H1 (cell line): ENCODE data around the gene GSTCD. TPM values are rescaled to one million over a fixed set of nuclear protein-coding genes. Genes with fewer than 3 reads are reported as not detected.

Source experiments
- CTCF ChIA-PET: fragments of 300-600 bp; sonication (Branson Sonifier 250); formaldehyde crosslinking; loops from one replicate; lab custom pipeline; 2021; ENCODE audit not compliant: partially characterized antibody; lab: Charles Lee
- POLR2A ChIA-PET: fragments of 300-600 bp; sonication (Branson Sonifier 250); formaldehyde crosslinking; loops from one replicate; lab custom pipeline; 2021; ENCODE audit warnings: inconsistent platforms; ENCODE audit not compliant: partially characterized antibody; lab: Charles Lee
- DNase-seq, 2 experiments: peaks; one replicate each; pipeline versions ENCODE4 v3.0.0 to v3.0.0-alpha.2; 2010 to 2022; ENCODE audit warnings: low spot score in 2 of 2, low read depth in 1 of 2, mixed read lengths in 1 of 2
- FAIRE-seq: peaks from 2 replicates; lab custom pipeline; 2011; peaks lifted over from hg19 to GRCh38; lab: Jason Lieb, UNC
- H2AFZ ChIP-seq: 2 replicates; pipeline ENCODE4 v1.8.1; 2012; ENCODE audit warnings: low read length, inconsistent platforms
- H2AK5ac ChIP-seq: 2 replicates; pipeline ENCODE4 v1.6.1; 2013; ENCODE audit warnings: low read depth, low read length
- H2BK120ac ChIP-seq: replicated peaks from 2 replicates; pipeline ENCODE3; 2013; ENCODE audit warnings: low read depth, low read length, inconsistent platforms
- H2BK12ac ChIP-seq: 2 replicates; pipeline ENCODE4 v1.6.1; 2013; ENCODE audit warnings: low read depth, low read length
- H2BK15ac ChIP-seq: 2 replicates; pipeline ENCODE4 v1.6.1; 2013; ENCODE audit warnings: low read length
- H2BK20ac ChIP-seq: 2 replicates; pipeline ENCODE4 v1.6.1; 2013; ENCODE audit warnings: low read length
- H2BK5ac ChIP-seq: 2 replicates; pipeline ENCODE4 v1.6.1; 2013; ENCODE audit warnings: low read depth, low read length
- H3K14ac ChIP-seq: 2 replicates; pipeline ENCODE4 v1.6.1; 2013; ENCODE audit warnings: inconsistent platforms; ENCODE audit not compliant: insufficient read length
- H3K18ac ChIP-seq: 2 replicates; pipeline ENCODE4 v1.6.1; 2013; ENCODE audit warnings: low read length; ENCODE audit errors: extremely low read depth
- H3K23ac ChIP-seq: 2 replicates; pipeline ENCODE4 v1.6.1; 2013; ENCODE audit warnings: inconsistent platforms; ENCODE audit not compliant: insufficient read length
- H3K23me2 ChIP-seq: 2 replicates; pipeline ENCODE4 v1.6.1; 2013; ENCODE audit warnings: low read depth, low read length
- H3K27ac ChIP-seq: 2 replicates; pipeline ENCODE4 v1.6.1; 2011; ENCODE audit warnings: low read depth, low read length, inconsistent platforms
- H3K27me3 ChIP-seq, 4 experiments: replicated peaks in 1 of 4; 1 replicate in 1 of 4; 2 replicates in 3 of 4; pipeline versions ENCODE4 v1.6.1 to v1.8.1; 2011 to 2013; ENCODE audit warnings: low read length in 3 of 4, mild to moderate bottlenecking in 3 of 4, inconsistent platforms in 2 of 4, mixed read lengths in 2 of 4, moderate library complexity in 1 of 4; ENCODE audit not compliant: control insufficient read depth in 3 of 4, insufficient read depth in 3 of 4; ENCODE audit errors: extremely low read depth in 1 of 4
- H3K36me3 ChIP-seq, 4 experiments: 2 replicates each; pipeline versions ENCODE4 v1.6.1 to v1.8.1; 2011 to 2013; ENCODE audit warnings: mild to moderate bottlenecking in 4 of 4, low read length in 3 of 4, moderate library complexity in 2 of 4, control low read depth in 1 of 4, inconsistent platforms in 1 of 4; ENCODE audit not compliant: insufficient read depth in 4 of 4, control insufficient read depth in 2 of 4
- H3K4ac ChIP-seq: replicated peaks from 2 replicates; pipeline ENCODE3; 2013; ENCODE audit warnings: low read length, low read depth, mixed read lengths, inconsistent platforms; ENCODE audit not compliant: insufficient read length
- H3K4me1 ChIP-seq, 4 experiments: replicated peaks in 1 of 4; 1 replicate in 1 of 4; 2 replicates in 3 of 4; pipeline versions ENCODE4 v1.6.1 to v1.8.1; 2011 to 2013; ENCODE audit warnings: low read length in 3 of 4, inconsistent platforms in 2 of 4, mixed read lengths in 1 of 4; ENCODE audit not compliant: insufficient read depth in 4 of 4, control insufficient read depth in 3 of 4
- H3K4me2 ChIP-seq, 2 experiments: 2 replicates each; pipeline versions ENCODE4 v1.6.1 to v1.8.1; 2011 to 2013; ENCODE audit warnings: low read depth in 2 of 2, low read length in 2 of 2, control low read depth in 1 of 2, inconsistent platforms in 1 of 2, mild to moderate bottlenecking in 1 of 2; ENCODE audit not compliant: insufficient read depth in 1 of 2
- H3K4me3 ChIP-seq, 4 experiments: fragments of 200-600, 300-600 bp in 1 of 4; sonication (generic), shearing (Covaris generic), sonication (Bioruptor Twin) in 1 of 4; 2 replicates each; pipeline versions ENCODE4 v1.5.1 to v1.8.1; 2011 to 2016; ENCODE audit warnings: low read length in 4 of 4, low read depth in 3 of 4, control low read depth in 2 of 4, inconsistent platforms in 2 of 4, mild to moderate bottlenecking in 2 of 4, mixed read lengths in 1 of 4, moderate library complexity in 1 of 4; ENCODE audit not compliant: insufficient read depth in 2 of 4; ENCODE audit errors: extremely low read depth in 1 of 4
- H3K56ac ChIP-seq: replicated peaks from 2 replicates; pipeline ENCODE3; 2013; ENCODE audit warnings: low read depth, mild to moderate bottlenecking, mixed read lengths, low read length, inconsistent platforms; ENCODE audit not compliant: insufficient read length
- H3K79me1 ChIP-seq: 2 replicates; pipeline ENCODE4 v1.6.1; 2013; ENCODE audit warnings: low read depth, low read length, control low read depth
- H3K79me2 ChIP-seq, 2 experiments: 2 replicates each; pipeline versions ENCODE4 v1.6.1 to v1.8.1; 2012 to 2013; ENCODE audit warnings: low read length in 2 of 2, mild to moderate bottlenecking in 2 of 2, inconsistent platforms in 1 of 2; ENCODE audit not compliant: insufficient read depth in 2 of 2, control insufficient read depth in 1 of 2
- H3K9ac ChIP-seq, 4 experiments: replicated peaks in 1 of 4; 1 replicate in 1 of 4; 2 replicates in 3 of 4; pipeline versions ENCODE4 v1.6.1 to v1.8.1; 2011 to 2013; ENCODE audit warnings: low read depth in 3 of 4, low read length in 3 of 4, control low read depth in 2 of 4, mild to moderate bottlenecking in 2 of 4, moderate library complexity in 2 of 4, inconsistent platforms in 1 of 4; ENCODE audit errors: extremely low read depth in 1 of 4
- H3K9me3 ChIP-seq, 2 experiments: 2 replicates each; pipeline versions ENCODE4 v1.6.1 to v1.8.1; 2012 to 2013; ENCODE audit warnings: mild to moderate bottlenecking in 2 of 2, moderate library complexity in 2 of 2, control low read depth in 1 of 2, inconsistent platforms in 1 of 2, low read depth in 1 of 2, low read length in 1 of 2, mixed read lengths in 1 of 2; ENCODE audit not compliant: insufficient read depth in 2 of 2
- H4K20me1 ChIP-seq, 2 experiments: replicated peaks in 1 of 2; 2 replicates each; pipeline versions ENCODE3 to v1.8.1; 2011 to 2013; ENCODE audit warnings: inconsistent platforms in 2 of 2, low read length in 2 of 2, mild to moderate bottlenecking in 1 of 2; ENCODE audit not compliant: insufficient read depth in 2 of 2, control insufficient read depth in 1 of 2
- H4K5ac ChIP-seq: 2 replicates; pipeline ENCODE4 v1.6.1; 2013; ENCODE audit warnings: low read length, low read depth, mixed read lengths, inconsistent platforms; ENCODE audit not compliant: insufficient read length
- H4K8ac ChIP-seq: 2 replicates; pipeline ENCODE4 v1.8.0; 2013; ENCODE audit warnings: mild to moderate bottlenecking, moderate library complexity, low read length, inconsistent platforms; ENCODE audit not compliant: insufficient read depth; ENCODE audit errors: extremely low read depth
- H4K91ac ChIP-seq: replicated peaks from 2 replicates; pipeline ENCODE3; 2013; ENCODE audit warnings: low read length, mixed read lengths, inconsistent platforms; ENCODE audit not compliant: insufficient read length
- BCL11A ChIP-seq, 2 experiments: IDR thresholded peaks; one replicate each; pipeline ENCODE4 v1.6.1; 2011; ENCODE audit warnings: low read depth in 2 of 2, low read length in 2 of 2, mild to moderate bottlenecking in 2 of 2
- GABPA ChIP-seq: IDR thresholded peaks from 2 replicates; pipeline ENCODE4 v1.6.1; 2011; ENCODE audit warnings: mild to moderate bottlenecking, low read length, moderate library complexity, borderline replicate concordance; ENCODE audit not compliant: insufficient read depth
- HDAC2 ChIP-seq, 2 experiments: fragments of 300-600 bp in 1 of 2; sonication (generic) in 1 of 2; IDR thresholded peaks; 2 replicates each; pipeline ENCODE4 v1.6.1; 2011 to 2012; ENCODE audit warnings: low read depth in 2 of 2, low read length in 2 of 2, mild to moderate bottlenecking in 2 of 2, moderate library complexity in 2 of 2, borderline replicate concordance in 1 of 2, inconsistent platforms in 1 of 2
- HDAC6 ChIP-seq: IDR thresholded peaks from one replicate; pipeline ENCODE4 v1.7.1; 2012; ENCODE audit warnings: low read depth, mild to moderate bottlenecking, inconsistent platforms, low read length, moderate library complexity
- RBBP5 ChIP-seq: IDR thresholded peaks from 2 replicates; pipeline ENCODE4 v1.7.1; 2012; ENCODE audit warnings: low read depth, mild to moderate bottlenecking, inconsistent platforms, low read length, moderate library complexity, borderline replicate concordance
- RFX5 ChIP-seq: IDR thresholded peaks from 2 replicates; pipeline ENCODE4 v1.6.1; 2011; ENCODE audit warnings: low read depth, low read length, improper control_type of control experiment, borderline replicate concordance
- SIRT6 ChIP-seq: IDR thresholded peaks from one replicate; pipeline ENCODE4 v1.7.1; 2012; ENCODE audit warnings: low read length, inconsistent platforms
- SIX5 ChIP-seq: IDR thresholded peaks from 2 replicates; pipeline ENCODE4 v1.6.1; 2011; ENCODE audit warnings: mild to moderate bottlenecking, low read depth, low read length
- SP1 ChIP-seq: IDR thresholded peaks from 2 replicates; pipeline ENCODE4 v1.6.1; 2011; ENCODE audit warnings: low read depth, low read length
- TCF12 ChIP-seq: IDR thresholded peaks from 2 replicates; pipeline ENCODE4 v1.6.1; 2011; ENCODE audit warnings: low read depth, mild to moderate bottlenecking, low read length
- WGBS, 2 experiments: shearing (Covaris generic) in 1 of 2; methylation state at CpG; one replicate each; pipeline versions ENCODE4 v1.1.6 to v1.1.7; 2013 to 2015; ENCODE audit warnings: low lambda C conversion rate in 2 of 2, mixed read lengths in 2 of 2, inconsistent platforms in 1 of 2, low coverage in 1 of 2, missing lambda C conversion rate in 1 of 2; ENCODE audit not compliant: insufficient replicate concordance in 2 of 2, insufficient coverage in 1 of 2, insufficient read length in 1 of 2; ENCODE audit errors: extremely low coverage in 1 of 2, missing lambda C conversion rate in 1 of 2; 5-methylcytosine and 5-hydroxymethylcytosine counted together
- polyA plus RNA-seq, 7 experiments: library from polyadenylated mRNA; depleted of rRNA in 3 of 7; stranded (reverse) in 5 of 7; unstranded in 2 of 7; fragments of >200 nt in 5 of 7; fragments of 200-250 nt in 2 of 7; gene quantifications; 1 replicate in 5 of 7; 2 replicates in 1 of 7; 4 replicates in 1 of 7; pipeline versions ENCODE4 v1.2.1 to v1.2.3, GENCODE V29; 2011 to 2013; ENCODE audit warnings: missing spikeins in 2 of 7, mixed read lengths in 2 of 7
- total RNA-seq: library from RNA; stranded (reverse); fragmentation: NEBNext Ultra II Directional; extraction: Animal tissue kit (Norgen Biotek cat#: 25700); gene quantifications from 2 replicates; pipeline ENCODE4 v1.2.1, GENCODE V29; 2021
- TF ChIP-seq, protein P1 (sequence below): IDR thresholded peaks from 2 replicates; pipeline ENCODE4 v1.6.1; 2011; ENCODE audit warnings: low read length, improper control_type of control experiment
- TF ChIP-seq, protein P2 (sequence below): IDR thresholded peaks from 2 replicates; pipeline ENCODE4 v1.6.1; 2012; ENCODE audit warnings: inconsistent platforms

GSTCD gene
- total and polyA plus RNA-seq, 2 of the 8 experiments (the other 6 are each of a cell fraction or from before 2014, with no cell fraction given), result 8.5 to 24.6 TPM

DNA sequence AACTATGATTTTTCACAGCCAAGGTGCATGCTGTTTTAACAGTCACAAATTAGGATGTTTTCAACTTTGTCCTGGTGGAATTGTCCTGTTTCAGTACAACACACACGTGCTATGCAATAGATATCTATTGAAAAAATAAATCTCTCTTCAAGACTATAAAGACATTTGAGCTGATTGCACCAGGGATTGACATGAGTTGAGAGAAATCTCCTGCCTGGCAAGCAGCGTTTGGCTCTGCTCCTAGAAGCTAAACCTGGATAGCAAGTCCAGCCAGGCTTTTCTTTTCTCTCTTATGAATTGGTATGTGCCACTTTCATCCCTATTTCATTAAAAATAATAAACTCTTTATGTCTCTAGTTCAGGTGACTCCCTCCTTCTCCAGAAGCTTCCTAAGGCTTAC, 170.1 kb downstream of the GSTCD start:
- Histone ChIP-seq H2BK20ac (no peak overlapping the region), H3K4ac (no peak overlapping the region), H3K23ac (no peak overlapping the region), H3K9ac (no peak overlapping the region), H3K14ac (no peak overlapping the region), H4K20me1 (no peaks in the 10 kb centered on the region), H3K79me2 (no peaks in the 10 kb centered on the region), H3K4me2 (no peak overlapping the region), H3K4me3 (no peak overlapping the region), H3K23me2 (no peaks in the 10 kb centered on the region), H2BK120ac (no peak overlapping the region), H4K5ac (no peak overlapping the region), H2BK15ac (no peak overlapping the region), H3K56ac (no peak overlapping the region), H3K9me3 (peaks cover 8% of the 10 kb centered on the region in 2 experiments), H4K8ac (no peak overlapping the region), H2BK12ac (no peak overlapping the region), H3K27ac (no peak overlapping the region), H2BK5ac (no peak overlapping the region), H3K36me3 (no peaks in the 10 kb centered on the region), H2AFZ (no peak overlapping the region), H3K18ac (no peak overlapping the region), H4K91ac (no peak overlapping the region), H3K79me1 (no peaks in the 10 kb centered on the region), H3K4me1 (no peaks in the 10 kb centered on the region), H2AK5ac (no peak overlapping the region), H3K27me3 (no peaks in the 10 kb centered on the region)
- ChIA-PET POLR2A (interaction anchor here (0.7 kb wide), 1 partner anchor 108 kb away, joined by 3 read pairs; no protein-coding TSS in a partner anchor), CTCF (no interaction called here)
- 74% methylated on average over 2 of the region's 2 CpGs; no CpG with 5 or more reads in 1 of the 2 experiments for WGBS, 2 experiments
- no peak for FAIRE-seq
- no peak for DNase-seq
- TF ChIP-seq SIRT6, result no peak
- TF ChIP-seq HDAC6, result no peak
- TF ChIP-seq BCL11A (IDR thresholded peaks at IDR 0.05; ENCODE audit: low read depth in 2 of 2, low read length in 2 of 2), result no peak
- TF ChIP-seq RBBP5, result no peak
- TF ChIP-seq, protein P1, sequence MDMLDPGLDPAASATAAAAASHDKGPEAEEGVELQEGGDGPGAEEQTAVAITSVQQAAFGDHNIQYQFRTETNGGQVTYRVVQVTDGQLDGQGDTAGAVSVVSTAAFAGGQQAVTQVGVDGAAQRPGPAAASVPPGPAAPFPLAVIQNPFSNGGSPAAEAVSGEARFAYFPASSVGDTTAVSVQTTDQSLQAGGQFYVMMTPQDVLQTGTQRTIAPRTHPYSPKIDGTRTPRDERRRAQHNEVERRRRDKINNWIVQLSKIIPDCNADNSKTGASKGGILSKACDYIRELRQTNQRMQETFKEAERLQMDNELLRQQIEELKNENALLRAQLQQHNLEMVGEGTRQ, result no peak
- no peak for TF ChIP-seq SP1
- TF ChIP-seq SIX5, result no peak
- TF ChIP-seq TCF12, result no peak
- no peak for TF ChIP-seq RFX5
- TF ChIP-seq GABPA, result no peak
- TF ChIP-seq, protein P2, sequence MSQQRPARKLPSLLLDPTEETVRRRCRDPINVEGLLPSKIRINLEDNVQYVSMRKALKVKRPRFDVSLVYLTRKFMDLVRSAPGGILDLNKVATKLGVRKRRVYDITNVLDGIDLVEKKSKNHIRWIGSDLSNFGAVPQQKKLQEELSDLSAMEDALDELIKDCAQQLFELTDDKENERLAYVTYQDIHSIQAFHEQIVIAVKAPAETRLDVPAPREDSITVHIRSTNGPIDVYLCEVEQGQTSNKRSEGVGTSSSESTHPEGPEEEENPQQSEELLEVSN, result no peak
- TF ChIP-seq HDAC2 (IDR thresholded peaks at IDR 0.05; ENCODE audit: borderline replicate concordance in 1 of 2, low read depth in 2 of 2, low read length in 2 of 2), result no peak
